HG03095 (cell line): ENCODE data around the gene NSUN2.
"Not testable (repeated sequence)": the region's sequence is repeated elsewhere in the genome, so short reads cannot be mapped to it uniquely, and the experiment has no call there.

Experiments used
- ATAC-seq: cut with Tn5 transposase; IDR thresholded peaks from one replicate; pipeline ENCODE4 v1.9.1; 2021; ENCODE audit warnings: moderate library complexity; ENCODE audit not compliant: unreplicated experiment

Gene NSUN2

GRCh38 chr5:6584727-6585126 lies 48.1 kb downstream of the NSUN2 start:
- ATAC-seq: no peak

GRCh38 chr5:6584101-6584645 lies 48.7 kb downstream of the NSUN2 start:
- ATAC-seq: no peak

- no peak for ATAC-seq
Observed at GRCh38 chr5:6583049-6583880, 49.6 kb downstream of the NSUN2 start.

DNA sequence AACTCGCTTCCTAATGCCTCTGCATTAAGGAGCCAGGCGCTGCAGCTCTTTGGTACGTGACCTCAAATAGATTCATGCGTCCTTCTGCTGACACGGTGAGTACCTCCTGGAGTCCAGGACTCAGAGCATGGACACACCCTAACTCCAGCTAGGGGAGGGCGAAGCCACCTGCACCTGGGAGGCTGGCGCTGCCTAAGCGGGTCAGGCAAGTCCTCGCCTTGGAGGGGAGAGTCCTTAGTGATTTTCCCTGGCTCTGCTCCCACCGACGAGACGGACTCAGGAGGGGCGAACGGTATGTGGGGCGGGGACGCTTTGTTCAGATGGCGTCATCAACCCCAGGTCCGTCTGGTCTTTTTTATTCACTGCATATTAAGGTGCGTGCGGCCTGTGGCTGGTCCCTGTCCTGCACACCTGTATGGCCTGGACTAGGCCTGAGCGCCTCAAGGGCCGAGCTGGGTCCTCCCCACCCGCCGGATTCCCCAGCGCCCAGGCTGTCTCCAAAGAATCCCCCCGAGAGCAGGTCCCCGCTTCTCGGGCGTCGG lies 50.3 kb downstream of the NSUN2 start:
- no peak for ATAC-seq

- no peak for ATAC-seq
Observed at GRCh38 chr5:6581559-6582426, 51.1 kb downstream of the NSUN2 start.

- no peak for ATAC-seq
Observed at GRCh38 chr5:6581090-6581489, 51.8 kb downstream of the NSUN2 start.

GRCh38 chr5:6579535-6579934 lies 53.3 kb downstream of the NSUN2 start:
- ATAC-seq: no peak

DNA sequence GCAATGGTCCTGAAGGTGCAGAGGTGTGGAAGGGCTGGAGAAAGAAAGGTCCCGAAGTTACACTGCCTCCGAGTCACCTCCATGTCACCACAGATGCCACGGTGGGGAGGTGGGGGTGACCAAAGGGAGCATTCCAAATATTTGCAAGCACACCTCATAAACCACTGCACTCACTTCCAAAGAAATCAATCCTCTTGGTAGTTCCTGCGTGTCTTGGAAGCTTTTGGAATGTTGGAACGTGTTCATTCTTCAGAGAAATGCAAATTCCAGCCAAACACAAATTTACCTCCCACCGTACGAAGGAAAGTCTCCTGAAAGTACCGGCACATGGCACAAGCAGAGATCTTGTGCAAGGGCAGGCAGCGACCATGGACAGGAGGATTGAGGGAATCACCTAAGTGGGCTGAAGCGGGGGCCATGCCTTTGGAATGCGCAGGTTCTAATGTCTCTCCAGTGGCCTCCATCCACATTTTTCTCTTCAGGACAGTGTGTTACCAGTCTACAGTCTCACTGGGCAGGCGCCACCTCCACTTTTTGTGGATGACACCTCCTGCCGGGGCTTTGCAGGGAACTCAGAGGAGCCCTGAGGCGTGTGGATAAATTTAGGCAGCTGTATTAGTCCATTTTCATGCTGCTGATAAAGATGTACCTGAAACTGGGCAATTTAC lies 54.0 kb downstream of the NSUN2 start:
- ATAC-seq: no peak

DNA sequence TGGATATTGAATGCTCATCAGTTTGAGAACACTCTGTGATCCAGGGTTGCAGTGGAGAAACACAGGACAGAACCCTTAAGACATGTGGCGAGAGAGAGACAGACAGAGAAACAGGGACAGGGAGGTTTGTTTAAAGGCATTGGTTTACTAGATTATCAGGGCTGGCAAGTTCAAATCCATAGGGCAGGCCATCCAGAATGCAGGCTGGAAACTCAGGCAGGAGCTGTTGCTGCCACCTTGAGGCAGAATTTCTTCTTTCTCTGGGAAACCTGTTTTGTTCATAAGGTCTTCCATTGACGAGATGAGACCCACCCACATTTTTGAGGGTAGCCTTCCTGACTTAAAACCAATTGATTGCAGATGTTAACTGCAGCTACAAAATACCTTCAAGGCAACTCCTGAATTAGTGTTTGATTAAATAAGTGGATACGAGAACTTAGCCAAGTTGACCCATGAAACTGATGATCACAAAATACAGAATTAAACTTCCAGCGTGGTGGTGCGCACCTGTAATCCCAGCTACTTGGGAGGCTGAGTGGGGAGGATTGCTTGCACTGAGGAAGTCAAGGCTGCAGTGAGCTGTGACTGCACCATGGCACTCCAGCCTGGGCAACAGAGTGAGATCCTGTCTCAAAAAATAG lies 55.9 kb downstream of the NSUN2 start:
- ATAC-seq: no peak

DNA sequence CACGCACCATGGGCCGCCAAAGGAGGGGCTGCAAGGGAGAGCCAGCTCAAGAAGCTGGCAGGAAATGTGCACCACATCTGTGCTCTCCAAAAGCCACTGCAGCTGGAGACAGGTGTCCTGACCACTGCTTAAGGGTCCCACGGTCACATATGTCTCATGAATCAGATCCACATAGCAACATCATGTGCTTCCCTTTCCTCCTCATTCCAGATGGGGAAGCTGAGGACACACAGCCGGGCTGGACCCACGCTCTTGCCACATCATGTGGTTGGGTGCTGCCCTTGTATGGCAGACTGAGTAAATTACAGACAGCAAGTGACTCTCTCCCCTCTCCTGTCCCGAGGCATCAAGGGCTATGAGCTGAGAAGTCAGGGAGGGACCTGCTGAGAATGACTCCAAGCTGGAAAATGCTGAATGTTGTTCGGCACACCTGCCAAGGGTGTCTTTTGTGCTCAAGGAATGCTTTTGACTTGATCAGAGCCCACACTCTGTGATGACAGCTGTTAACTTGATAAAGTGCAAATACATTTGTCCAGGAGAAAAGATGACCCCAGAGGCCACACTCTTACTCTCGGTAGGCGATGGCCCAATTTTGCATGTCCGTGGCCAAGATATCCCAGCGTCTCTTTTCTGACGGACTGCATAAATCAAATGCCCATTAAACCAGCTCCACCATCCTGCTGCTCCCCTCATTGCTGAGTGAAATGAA lies 58.2 kb downstream of the NSUN2 start:
- no peak for ATAC-seq

GRCh38 chr5:6574111-6574510 lies 58.7 kb downstream of the NSUN2 start:
- no peak for ATAC-seq

- no peak for ATAC-seq
Observed at GRCh38 chr5:6573651-6574101, 59.2 kb downstream of the NSUN2 start.

DNA sequence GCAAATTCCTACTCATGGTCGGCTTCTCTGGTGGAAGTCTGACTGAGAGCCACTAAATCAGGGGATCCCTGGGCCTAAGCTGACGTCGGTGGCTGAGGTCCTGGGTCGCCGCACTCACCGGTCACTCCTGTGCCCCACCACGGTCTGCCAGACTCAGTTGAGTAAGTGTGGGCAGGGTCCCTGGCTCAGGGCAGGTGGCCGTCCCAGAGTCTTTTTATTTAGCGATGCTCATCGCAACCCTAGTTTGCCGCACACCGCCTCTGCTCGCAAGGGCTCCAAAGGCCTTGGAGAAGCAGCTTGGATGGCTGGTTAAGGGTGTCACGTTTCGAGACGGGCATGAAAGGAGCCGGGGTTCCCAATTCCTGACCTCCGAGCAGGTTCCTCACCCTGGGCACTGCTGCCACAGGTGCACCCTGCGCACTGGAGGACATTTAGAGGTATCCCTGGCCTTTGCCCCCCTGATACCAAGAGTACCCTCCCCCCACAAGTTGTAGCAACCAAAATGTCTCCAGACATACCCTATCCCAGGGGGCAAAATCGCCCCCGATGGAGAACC lies 59.9 kb downstream of the NSUN2 start:
- no peak for ATAC-seq

DNA sequence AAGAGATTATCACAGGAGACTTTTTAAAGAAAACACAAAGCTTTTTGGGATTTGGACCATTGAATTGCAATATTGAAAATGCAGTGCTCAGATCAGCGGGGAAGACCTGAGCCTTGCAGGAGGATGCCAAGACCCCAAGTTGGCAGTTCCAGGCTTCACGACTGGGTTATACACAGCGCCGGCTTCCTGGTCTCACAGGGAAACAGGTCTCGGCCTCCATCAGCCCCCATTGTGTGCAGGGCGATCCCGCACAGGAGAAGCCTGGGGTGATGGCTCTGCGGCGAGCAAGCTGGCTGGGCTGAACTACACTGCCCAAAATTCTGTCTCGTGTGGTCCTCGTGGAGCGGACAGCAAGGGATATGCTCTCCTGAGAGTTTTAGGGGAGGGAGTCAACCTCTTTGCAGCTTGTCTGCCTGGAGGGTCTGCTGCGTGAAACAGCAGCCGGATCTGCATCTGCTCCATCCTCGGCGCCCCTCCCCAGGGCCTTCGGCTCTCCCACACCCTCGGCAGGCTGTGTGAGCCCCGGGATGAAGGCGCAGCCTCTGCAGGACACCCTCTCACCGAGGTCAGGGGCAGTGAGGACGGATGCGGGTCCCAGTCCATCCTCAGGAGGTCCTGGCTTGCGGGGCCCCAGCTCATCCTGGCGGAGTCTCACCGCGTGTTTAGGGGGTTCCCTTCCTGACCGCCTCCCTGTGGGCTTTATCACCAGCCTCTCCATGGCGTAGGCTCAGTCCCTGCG lies 60.6 kb downstream of the NSUN2 start:
- ATAC-seq: no peak

DNA sequence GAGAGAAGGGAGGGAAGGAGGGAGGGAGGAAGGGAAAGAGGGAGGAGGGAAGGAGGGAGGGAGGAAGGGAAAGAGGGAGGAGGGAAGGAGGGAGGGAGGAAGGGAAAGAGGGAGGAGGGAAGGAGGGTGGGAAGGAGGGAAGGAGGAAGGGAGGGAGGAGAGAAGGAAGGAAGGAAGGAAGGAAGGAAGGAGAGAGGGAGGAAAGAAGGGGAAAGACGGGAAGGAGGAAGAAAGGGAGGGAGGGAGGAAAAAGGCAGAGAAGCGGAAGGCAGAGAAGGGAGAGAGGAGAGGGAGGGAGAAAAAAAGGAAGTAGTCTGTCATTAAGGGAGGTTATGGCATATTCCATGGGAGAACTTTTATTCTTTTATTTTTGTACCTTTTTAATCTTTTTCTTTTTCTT lies 61.2 kb downstream of the NSUN2 start:
- not testable (repeated sequence) for ATAC-seq

DNA sequence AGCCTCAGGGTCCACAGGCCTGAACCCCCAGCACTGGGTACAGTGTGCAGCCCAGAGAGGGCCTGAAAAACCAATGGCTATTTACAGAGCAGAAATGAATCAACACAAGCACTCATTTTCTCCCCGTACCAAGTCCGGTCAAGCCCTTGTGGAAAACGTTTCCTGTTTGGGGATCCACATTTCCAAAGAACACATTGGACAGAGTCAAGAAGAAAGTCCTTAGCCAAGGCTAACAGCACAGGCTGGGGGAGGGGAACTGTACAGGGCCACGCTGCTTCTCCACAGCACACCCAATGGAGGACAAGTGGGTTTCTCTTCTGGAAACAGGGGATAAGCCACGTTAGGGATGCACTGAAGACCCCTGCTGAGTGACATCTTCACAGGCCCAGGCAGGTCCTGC lies 62.3 kb downstream of the NSUN2 start:
- ATAC-seq: no peak

DNA sequence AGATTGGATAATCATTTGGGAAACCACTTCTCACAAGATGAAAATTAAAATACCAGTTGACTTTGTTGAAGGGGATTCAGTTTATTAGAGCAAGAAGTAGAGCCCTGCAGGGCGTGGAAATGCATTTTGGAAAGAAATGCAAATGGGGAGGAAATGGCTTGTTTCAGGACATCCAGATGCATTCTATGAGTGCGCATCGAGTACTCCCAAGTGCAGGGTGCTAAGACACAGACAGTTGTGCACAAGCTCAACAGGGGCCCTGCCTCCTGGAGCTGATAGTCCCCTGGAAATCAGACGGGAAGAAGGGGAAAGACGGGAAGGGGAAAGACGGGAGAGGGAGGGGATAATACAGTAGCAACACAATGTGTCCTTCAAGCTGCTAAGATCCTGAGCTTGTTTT lies 64.0 kb downstream of the NSUN2 start:
- ATAC-seq: no peak

GRCh38 chr5:6568383-6568782 lies 64.5 kb downstream of the NSUN2 start:
- ATAC-seq: no peak

- no peak for ATAC-seq
Observed at GRCh38 chr5:6567835-6568234, 65.0 kb downstream of the NSUN2 start.
